Neural cell (in vitro differentiated cells): ENCODE measurements around the gene SYNC. TPM values are rescaled to one million over a fixed set of nuclear protein-coding genes. Genes with fewer than 3 reads are reported as not detected.
"Not testable (repeated sequence)": the region's sequence is repeated elsewhere in the genome, so short reads cannot be mapped to it uniquely, and the experiment has no call there.

ENCODE experiments used
- H2AFZ ChIP-seq: fragments of 200-600, 300-800 bp; sonication (generic), shearing (Covaris generic); 2 replicates; pipeline ENCODE4 v1.6.0; 2014; ENCODE audit warnings: low read depth, mild to moderate bottlenecking, antibody characterized with exemption, low read length, moderate library complexity
- H3F3A ChIP-seq: fragments of 200-600 bp; shearing (Covaris generic); 2 replicates; pipeline ENCODE4 v1.6.1; 2016; ENCODE audit warnings: mild to moderate bottlenecking, moderate library complexity, mixed read lengths, antibody characterized with exemption, low read length; ENCODE audit not compliant: insufficient read depth, poor library complexity, severe bottlenecking
- H3K27ac ChIP-seq: fragments of 200-600, 300-800 bp; sonication (generic), shearing (Covaris generic); 2 replicates; pipeline ENCODE4 v1.5.1; 2014; ENCODE audit warnings: mild to moderate bottlenecking, low read length, moderate library complexity
- H3K27me3 ChIP-seq: fragments of 300-800, 200-600 bp; sonication (generic), shearing (Covaris generic); 2 replicates; pipeline ENCODE4 v1.6.0; 2014; ENCODE audit warnings: mild to moderate bottlenecking, low read depth, low read length, moderate library complexity; ENCODE audit not compliant: insufficient read depth
- H3K36me3 ChIP-seq: fragments of 300-800, 200-600 bp; sonication (generic), shearing (Covaris generic); 2 replicates; pipeline ENCODE4 v1.5.1; 2014; ENCODE audit warnings: mild to moderate bottlenecking, antibody characterized with exemption, low read length, moderate library complexity; ENCODE audit not compliant: insufficient read depth
- H3K4me2 ChIP-seq: fragments of 300-800, 200-600 bp; sonication (generic), shearing (Covaris generic); 2 replicates; pipeline ENCODE4 v1.6.0; 2014; ENCODE audit warnings: mild to moderate bottlenecking, low read length
- H3K4me3 ChIP-seq: fragments of 300-800, 200-600 bp; sonication (generic), shearing (Covaris generic); 2 replicates; pipeline ENCODE4 v1.5.1; 2014; ENCODE audit warnings: mild to moderate bottlenecking, low read length, moderate library complexity
- H3K79me2 ChIP-seq: fragments of 200-600 bp; shearing (Covaris generic); replicated peaks from 2 replicates; pipeline ENCODE4 v1.6.0; 2014; ENCODE audit warnings: mild to moderate bottlenecking, low read length, moderate library complexity; ENCODE audit not compliant: insufficient read depth
- H3K9ac ChIP-seq: fragments of 300-800, 200-600 bp; sonication (generic), shearing (Covaris generic); 2 replicates; pipeline ENCODE4 v1.6.1; 2016; ENCODE audit warnings: mild to moderate bottlenecking, low read length, mixed read lengths
- H3K9me2 ChIP-seq: fragments of 200-600 bp; shearing (Covaris generic); 2 replicates; pipeline ENCODE4 v1.6.1; 2016; ENCODE audit warnings: mild to moderate bottlenecking, low read length, mixed read lengths; ENCODE audit not compliant: insufficient read depth
- H3K9me3 ChIP-seq: fragments of 200-600, 300-800 bp; sonication (generic), shearing (Covaris generic); 2 replicates; pipeline ENCODE4 v1.6.1; 2016; ENCODE audit warnings: mild to moderate bottlenecking, mixed run types, low read length, moderate library complexity, mixed read lengths
- H4K20me1 ChIP-seq: fragments of 200-600 bp; shearing (Covaris generic); 2 replicates; pipeline ENCODE4 v1.6.1; 2016; ENCODE audit warnings: mild to moderate bottlenecking, mixed run types; ENCODE audit not compliant: insufficient read depth
- TAF1 ChIP-seq: IDR thresholded peaks from 2 replicates; pipeline ENCODE4 v1.6.1; 2012; ENCODE audit warnings: low read depth
- polyA plus RNA-seq: library from polyadenylated mRNA; depleted of rRNA; stranded (reverse); fragments of >200 nt; gene quantifications from 2 replicates; pipeline ENCODE4 v1.2.3, GENCODE V29; 2014
- small RNA-seq, 3 experiments: library from RNA; depleted of rRNA; stranded (forward); fragments of <200 nt; gene quantifications; one replicate each; pipeline ENCODE3, GENCODE V24; 2012

The SYNC gene
- polyA plus RNA-seq, 1 donor from 2014 or later, result not detected

GRCh38 chr1:32632829-32633228 is 69.7 kb downstream of the SYNC start:
- H3K27me3 ChIP-seq, result no peaks in the 10 kb centered on the region
- no peak overlapping the region for H3K4me2 ChIP-seq
- H3K9me2 ChIP-seq, result no peaks in the 10 kb centered on the region
- H3K4me3 ChIP-seq, result no peak overlapping the region
- H3K79me2 ChIP-seq, result peaks cover 7% of the 10 kb centered on the region
- H3K9ac ChIP-seq, result no peak overlapping the region
- H3K36me3 ChIP-seq, result no peaks in the 10 kb centered on the region
- H4K20me1 ChIP-seq, result no peaks in the 10 kb centered on the region
- no peaks in the 10 kb centered on the region for H3F3A ChIP-seq
- no peaks in the 10 kb centered on the region for H3K9me3 ChIP-seq
- no peak for TF ChIP-seq TAF1
- no peak overlapping the region for H2AFZ ChIP-seq
- no peak overlapping the region for H3K27ac ChIP-seq

DNA sequence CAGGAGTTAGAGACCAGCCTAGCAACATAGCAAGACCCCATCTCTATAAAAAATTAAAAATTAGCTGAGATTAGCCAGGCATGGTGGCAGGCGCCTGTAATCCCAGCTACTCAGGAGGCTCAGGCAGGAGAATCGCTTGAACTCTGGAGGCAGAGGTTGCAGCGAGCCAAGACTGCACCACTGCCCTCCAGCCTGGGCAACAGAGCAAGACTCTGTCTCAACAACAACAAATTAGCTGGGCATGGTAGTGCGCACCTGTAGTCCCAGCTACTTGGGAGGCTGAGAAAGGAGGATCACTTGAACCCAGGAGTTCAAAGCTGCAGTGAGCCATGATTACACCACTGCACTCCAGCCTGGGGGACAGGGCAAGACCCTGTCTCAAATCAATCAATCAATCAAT is 72.4 kb downstream of the SYNC start:
- H3K9me3 ChIP-seq, H2AFZ ChIP-seq, H3K4me3 ChIP-seq, H3K9ac ChIP-seq, H3F3A ChIP-seq, H3K4me2 ChIP-seq, H3K79me2 ChIP-seq, H3K36me3 ChIP-seq, H3K27me3 ChIP-seq, H3K27ac ChIP-seq, H4K20me1 ChIP-seq, H3K9me2 ChIP-seq: not testable (repeated sequence)

Small RNA genes within 50 kb of the gene (small RNA-seq; reads per million reads assigned to genes)
- gene RF00019, result 0 to 1.2 (median 0) reads per million in 3 experiments

Other genes starting within 250 kb of the SYNC start
- gene ZBTB8B, start 237.7 kb downstream of the SYNC start, polyA plus RNA-seq, result 4.4 and 5.0 TPM in 2 replicates
- 6.9 and 10.1 TPM in 2 replicates for gene ZBTB8A, start 163.3 kb downstream of the SYNC start, polyA plus RNA-seq
- 84.1 and 96.7 TPM in 2 replicates for gene ZBTB8OS, start 52.2 kb downstream of the SYNC start, polyA plus RNA-seq
- gene RBBP4, start 51.6 kb downstream of the SYNC start, polyA plus RNA-seq, result 253 and 270 TPM in 2 replicates
- gene YARS1, start 114.6 kb upstream of the SYNC start, polyA plus RNA-seq, result 40.1 and 49.4 TPM in 2 replicates
- 63.4 and 77.0 TPM in 2 replicates for gene S100PBP, start 114.9 kb upstream of the SYNC start, polyA plus RNA-seq
- gene FNDC5, start 168.1 kb upstream of the SYNC start, polyA plus RNA-seq, result 20.5 and 21.6 TPM in 2 replicates
- gene HPCA, start 183.7 kb upstream of the SYNC start, polyA plus RNA-seq, result 1.9 TPM in 1 of 2 replicates, not detected in the other
- gene TMEM54, start 198.6 kb upstream of the SYNC start, polyA plus RNA-seq, result 2.1 TPM in 1 of 2 replicates, not detected in the other